Measurements from ENCODE around the gene KIAA0753.

The KIAA0753 gene

GRCh38 chr17:6545291-6545690 lies 95.2 kb downstream of the KIAA0753 start:
- DNase-seq: no peak

GRCh38 chr17:6544011-6544370 lies 96.5 kb downstream of the KIAA0753 start:
- no peak for DNase-seq

- no peak for DNase-seq
These were observed 97.2 kb downstream of the KIAA0753 start for GRCh38 chr17:6543079-6544010.

- DNase-seq: no peak
These were observed 97.9 kb downstream of the KIAA0753 start for GRCh38 chr17:6542577-6542976.

GRCh38 chr17:6541886-6542285 lies 98.6 kb downstream of the KIAA0753 start:
- no peak for DNase-seq

- DNase-seq: no peak
These were observed 100.6 kb downstream of the KIAA0753 start for GRCh38 chr17:6539871-6540270.

- DNase-seq: no peak
These were observed 103.9 kb downstream of the KIAA0753 start for GRCh38 chr17:6536566-6537065.

GRCh38 chr17:6536053-6536452 lies 104.5 kb downstream of the KIAA0753 start:
- no peak for DNase-seq

- DNase-seq: no peak
These were observed 105.5 kb downstream of the KIAA0753 start for GRCh38 chr17:6534846-6535514.

GRCh38 chr17:6532441-6532885 lies 108.0 kb downstream of the KIAA0753 start:
- no peak for DNase-seq

- no peak for DNase-seq
These were observed 108.9 kb downstream of the KIAA0753 start for GRCh38 chr17:6531575-6531974.

- DNase-seq: no peak
These were observed 110.1 kb downstream of the KIAA0753 start for GRCh38 chr17:6530324-6530920.

GRCh38 chr17:6528557-6528956 lies 112.0 kb downstream of the KIAA0753 start:
- DNase-seq: no peak
